Measurements from ENCODE around the gene OR4D9. TPM values are rescaled to one million over a fixed set of nuclear protein-coding genes. Genes with fewer than 3 reads are reported as not detected.
"Not testable (repeated sequence)": the region's sequence is repeated elsewhere in the genome, so short reads cannot be mapped to it uniquely, and the experiment has no call there.

Gene OR4D9
- total RNA-seq (ENCODE audit: insufficient read depth, low replicate concordance): 3.4 TPM

DNA sequence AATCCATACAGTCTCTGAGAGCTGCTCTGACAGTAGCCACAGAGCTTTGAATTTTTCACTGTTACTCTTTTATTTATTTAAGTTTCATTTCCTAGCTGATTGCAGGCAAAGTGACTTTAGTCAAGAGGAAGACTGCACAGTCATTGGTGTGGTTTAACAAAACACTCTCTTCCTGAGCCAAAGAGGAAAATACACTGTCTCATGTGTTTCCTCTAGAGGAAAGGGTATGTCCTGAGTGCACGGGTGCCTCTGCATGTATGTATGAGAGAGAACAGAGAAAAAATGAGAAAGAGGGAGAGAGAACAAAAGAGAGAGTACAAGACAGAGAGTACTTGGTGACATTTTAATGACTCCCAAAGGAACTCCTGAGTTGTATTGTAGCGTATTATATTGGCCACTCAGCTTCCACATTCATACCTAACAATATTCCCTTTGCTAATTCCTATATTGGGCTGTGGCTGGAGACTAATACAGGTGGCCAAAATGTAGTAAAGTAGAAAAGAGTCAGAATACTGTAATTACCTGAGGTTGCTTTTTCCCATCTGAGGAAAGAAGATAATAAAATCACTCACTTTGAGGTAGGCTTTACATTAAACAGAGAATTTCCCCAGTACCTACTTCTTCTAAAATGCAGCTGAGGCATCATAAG, at the start of gene OR4D9:
OR4D9 (plus strand) TSS at position 599 of the 649 bp plus-strand sequence. CDS start 3,374 bp downstream, outside the sequence.
- DNase-seq (ENCODE audit: low spot score): peak; percentile 13

DNA sequence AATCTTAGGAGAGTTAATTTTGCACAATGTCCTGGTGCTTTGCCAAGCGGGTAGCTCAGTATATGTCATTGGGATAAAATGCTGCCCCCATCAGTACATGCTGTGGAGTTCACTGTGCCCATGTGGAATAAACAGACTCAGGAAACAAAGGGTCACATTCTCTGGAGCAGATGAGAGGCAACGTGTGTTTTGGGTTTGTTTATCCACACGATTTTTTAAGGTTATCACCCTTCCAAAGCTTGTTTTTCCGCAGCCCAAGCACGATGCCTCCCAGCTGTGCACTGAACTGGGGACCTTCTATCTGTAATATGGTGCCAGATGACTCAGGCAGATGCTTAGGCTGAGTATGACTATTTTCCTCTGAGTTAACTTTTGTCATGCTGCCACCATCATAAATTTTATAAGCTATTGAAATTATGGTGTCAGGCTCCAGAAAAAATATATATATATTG, 48.1 kb upstream of the OR4D9 start:
- DNase-seq (ENCODE audit: low spot score): peak; percentile 28

DNA sequence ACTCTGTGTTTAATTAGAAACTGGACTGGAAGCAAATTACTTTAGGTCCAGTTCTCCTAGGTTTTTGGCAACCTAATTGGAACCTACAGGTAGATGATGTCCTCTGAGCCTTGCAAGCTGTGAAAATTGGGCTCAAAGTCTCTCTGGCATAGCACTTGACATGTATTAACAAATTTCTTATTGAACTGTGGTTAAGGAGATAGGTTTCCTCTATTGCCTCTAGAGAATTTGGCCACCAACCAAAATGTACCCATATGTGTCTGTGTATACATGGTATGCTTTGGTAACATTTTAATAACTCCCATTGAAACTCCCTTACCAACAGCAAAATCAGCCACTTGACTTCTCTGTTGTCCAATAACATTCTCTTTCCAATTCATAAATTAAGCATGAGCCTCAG, 38.3 kb upstream of the OR4D9 start, which contains the start of gene OR4D10:
OR4D10 (plus strand) TSS at position 301 of the 400 bp plus-strand sequence. CDS start 4,115 bp downstream, outside the sequence.
- no peak for DNase-seq (ENCODE audit: low spot score)

DNA sequence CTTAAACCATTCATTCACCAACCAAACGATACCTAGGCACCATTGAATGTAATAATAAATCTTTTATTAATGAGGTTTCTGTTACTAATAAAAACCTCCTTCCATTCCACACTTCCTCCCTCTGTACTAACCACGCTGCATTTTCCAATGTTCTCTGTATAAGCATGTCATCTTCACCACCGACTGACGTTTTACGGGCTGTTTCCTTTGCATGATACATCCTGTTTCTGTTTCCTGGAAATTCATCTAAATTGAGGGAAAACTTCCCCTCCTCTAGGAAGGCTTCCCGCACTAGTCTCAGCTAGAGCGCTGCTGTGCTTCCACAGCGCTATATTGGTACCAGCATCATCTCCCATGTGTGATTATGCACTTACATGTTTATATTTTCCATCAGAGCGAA, 36.2 kb upstream of the OR4D9 start:
- no peak for DNase-seq (ENCODE audit: low spot score)

DNA sequence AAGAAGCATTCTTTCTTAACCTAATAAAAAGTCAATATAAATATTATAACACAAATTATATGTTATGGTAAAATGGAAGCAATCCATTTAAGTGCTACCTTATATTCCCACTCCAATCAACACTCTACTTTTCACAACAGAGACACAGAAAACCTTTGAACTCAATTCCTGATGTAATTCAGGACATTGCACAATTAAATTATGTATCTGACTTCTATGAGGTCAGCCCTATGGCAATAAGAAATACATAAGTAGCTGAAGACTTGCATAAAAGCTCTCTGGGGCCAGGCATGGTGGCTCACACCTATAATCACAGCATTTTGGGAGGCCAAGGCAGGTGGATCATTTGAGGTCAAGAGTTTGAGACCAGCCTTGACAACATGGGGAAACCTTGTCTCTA, 31.4 kb upstream of the OR4D9 start:
- no peak for DNase-seq (ENCODE audit: low spot score)

DNA sequence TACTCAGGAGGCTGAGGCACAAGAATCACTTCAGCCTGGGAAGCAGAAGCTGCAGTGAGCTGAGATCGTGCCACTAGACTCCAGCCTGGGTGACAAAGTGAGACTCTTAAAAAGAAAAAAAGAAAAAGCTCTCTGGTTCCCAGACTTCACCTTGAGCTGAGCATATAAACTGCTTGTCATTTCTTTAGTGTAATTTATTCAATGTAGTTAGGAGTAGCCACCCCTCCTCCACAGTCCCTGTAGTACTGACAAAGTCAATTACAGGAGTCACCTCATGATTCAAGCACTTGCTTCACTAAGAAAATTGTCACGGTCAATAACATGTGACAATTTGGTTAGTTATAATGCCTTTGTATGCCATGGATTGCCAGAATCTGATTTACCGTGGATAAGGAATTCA, 31.0 kb upstream of the OR4D9 start:
- no peak for DNase-seq (ENCODE audit: low spot score)

DNA sequence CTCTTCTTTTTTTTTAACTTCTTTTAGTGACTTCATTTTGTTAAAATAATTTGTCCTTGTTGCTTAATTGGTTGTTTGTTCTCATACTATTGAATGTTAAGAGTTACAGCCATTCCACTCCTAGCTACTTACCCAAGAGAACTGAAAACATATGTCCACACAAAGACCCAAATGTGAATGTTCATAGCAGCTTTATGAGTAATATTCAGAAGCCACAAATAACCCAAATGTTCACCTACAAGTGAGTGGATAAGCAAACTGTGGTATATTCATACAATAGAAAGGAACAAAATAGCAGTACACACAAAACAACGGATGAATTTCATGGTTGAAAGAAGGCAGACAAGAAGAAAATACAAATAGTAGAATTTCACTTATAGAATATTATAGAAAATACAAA, 9.4 kb upstream of the OR4D9 start:
- no peak for DNase-seq (ENCODE audit: low spot score)

DNA sequence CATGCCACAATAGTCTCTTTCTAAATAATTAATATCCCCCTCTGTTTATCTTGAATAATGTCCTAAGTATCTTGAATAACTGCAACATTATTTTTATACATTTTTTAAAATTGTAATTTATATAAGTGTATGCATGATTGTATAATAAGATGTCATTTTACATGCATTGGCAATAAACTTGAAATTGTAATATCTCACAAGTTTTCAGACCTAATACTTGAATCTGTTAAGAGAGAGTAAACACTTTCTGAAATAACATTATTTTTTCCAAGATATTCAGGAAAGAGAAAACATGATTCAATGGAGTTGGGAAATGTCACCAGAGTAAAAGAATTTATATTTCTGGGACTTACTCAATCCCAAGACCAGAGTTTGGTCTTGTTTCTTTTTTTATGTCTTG, 8.1 kb upstream of the OR4D9 start, which contains the start of gene OR4D11:
OR4D11 (plus strand) TSS at position 301 of the 400 bp plus-strand sequence; CDS start at position 301, 0 bp downstream.
- DNase-seq (ENCODE audit: low spot score): no peak

DNA sequence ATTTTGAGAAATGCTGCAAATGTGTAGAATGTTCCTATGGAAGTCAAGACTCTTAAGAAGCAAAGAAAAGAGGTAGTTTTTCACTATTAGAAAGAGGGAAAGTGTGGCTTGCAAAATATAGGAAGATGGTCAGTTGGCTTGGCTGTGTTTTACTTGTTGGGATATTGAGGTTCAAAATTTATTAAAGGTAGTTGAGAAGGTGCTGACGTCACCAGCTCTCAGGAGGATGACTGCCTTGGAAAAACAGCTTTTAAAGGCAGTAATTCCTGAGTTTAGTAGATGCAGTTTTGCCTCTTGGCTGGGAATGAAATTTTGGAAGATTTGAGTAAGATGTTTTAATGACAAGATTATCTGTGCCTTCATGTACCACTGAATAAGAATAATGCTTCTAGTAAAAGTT, 336 bp downstream of the OR4D9 start:
- no peak for DNase-seq (ENCODE audit: low spot score)

DNA sequence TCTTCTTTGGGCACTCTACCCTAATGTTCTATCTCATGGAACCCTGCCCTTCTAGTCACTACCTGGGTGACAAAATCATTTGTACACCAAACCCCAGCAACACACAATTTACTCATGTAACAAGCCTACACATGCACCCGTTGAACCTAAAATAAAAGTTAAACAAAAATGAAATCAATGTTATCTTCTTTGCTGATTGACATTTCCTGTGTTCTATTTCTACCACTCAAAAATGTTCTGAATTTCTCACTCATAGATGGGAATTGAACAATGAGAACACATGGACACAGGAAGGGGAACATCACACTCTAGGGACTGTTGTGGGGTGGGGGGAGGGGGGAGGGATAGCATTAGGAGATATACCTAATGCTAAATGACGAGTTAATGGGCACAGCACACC, 8.8 kb downstream of the OR4D9 start:
- not testable (repeated sequence) for DNase-seq (ENCODE audit: low spot score)

DNA sequence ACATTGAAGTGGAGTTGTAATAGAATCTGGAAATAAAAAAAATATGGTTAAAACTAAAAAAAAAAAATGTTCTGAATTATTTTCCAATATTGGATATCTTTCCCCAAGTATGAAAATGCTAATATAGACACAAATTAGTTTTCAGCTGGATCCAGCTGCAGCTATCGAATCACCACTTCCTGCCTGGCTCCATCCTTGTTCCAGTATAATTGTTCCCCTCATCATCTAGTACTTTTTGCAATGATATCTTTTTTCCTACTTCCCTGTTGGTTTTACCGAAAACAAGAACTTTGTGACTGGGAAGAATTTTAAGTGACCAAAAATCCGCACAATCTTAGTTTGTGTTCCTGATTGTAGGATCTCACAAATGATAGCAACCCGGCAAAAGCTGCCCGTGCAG, 9.4 kb downstream of the OR4D9 start:
- DNase-seq (ENCODE audit: low spot score): no peak

DNA sequence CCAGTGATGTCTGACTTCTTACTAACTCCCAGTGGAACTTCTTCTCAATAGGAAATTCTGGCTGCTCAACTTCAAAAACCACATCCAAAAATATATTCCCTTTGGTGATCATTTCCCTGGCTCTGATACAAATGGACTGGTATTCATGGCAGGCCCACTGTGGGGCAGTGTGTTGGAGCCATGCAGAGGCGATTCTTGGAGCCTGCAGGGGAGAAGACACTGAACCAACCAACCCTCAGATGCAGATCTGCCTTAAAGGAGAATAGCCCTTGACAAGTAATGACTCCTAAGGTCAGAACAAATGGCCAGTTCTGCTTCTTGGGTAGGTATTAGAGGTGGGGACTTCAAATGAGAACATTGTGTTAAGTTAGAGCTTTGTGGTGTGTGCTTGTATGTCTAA, 12.2 kb downstream of the OR4D9 start:
- no peak for DNase-seq (ENCODE audit: low spot score)

DNA sequence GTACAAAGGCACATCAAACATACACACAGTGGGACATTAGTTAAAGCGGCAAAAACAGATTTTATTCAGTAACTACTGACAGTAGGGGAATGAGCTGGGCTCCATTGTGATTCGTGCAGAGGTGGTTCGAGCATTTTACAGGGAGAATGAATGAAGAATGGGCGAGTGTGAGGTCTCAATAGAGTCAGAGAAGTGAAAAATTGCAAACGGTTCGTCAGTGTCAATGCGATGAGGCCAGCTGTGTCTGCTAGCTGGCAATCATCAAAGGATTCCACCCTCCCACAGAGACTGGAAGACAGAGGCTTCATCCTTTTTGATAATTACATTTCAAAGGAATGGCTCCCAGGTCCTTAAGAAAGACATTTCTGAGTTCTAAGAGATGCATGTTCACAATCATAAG, 17.4 kb downstream of the OR4D9 start:
- no peak for DNase-seq (ENCODE audit: low spot score)

DNA sequence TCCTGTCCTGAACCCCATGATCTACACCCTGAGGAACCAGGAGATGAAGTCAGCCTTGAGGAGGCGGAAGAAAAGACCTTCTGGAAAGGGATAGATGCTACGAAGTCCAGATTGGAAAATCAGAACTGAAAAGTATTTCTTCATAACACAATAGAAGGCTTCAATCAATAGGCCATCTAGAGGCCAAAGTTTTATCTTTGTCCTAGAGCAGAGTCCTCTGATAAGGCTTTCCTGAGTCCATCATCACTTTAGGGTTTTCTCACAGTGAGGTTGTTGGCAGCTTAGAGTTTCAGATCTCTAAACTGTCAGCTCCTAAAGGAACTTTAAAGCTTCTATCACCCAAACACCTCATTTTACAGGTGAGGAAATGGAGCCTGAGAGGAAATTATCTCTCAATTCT, 21.3 kb downstream of the OR4D9 start:
- DNase-seq (ENCODE audit: low spot score): no peak

DNA sequence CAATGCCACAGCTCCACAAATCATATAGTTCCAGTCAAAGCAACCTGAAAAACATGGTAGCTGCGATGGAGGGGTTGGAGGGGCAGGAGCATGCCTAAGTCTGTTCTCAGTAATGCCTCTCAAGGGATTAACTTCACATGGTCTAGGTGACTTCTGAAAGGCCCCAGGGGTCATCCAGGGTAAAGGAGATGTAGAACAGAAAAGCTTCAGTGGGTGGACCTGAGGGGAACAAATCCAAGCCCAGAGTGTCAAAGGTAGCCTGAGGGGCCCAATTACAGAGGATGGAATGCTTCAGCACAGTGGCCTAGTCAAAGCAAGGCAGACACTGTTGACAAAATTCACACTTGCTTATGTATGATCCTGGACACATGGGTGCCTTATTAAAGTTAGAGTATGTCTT, 23.3 kb downstream of the OR4D9 start:
- DNase-seq (ENCODE audit: low spot score): no peak

DNA sequence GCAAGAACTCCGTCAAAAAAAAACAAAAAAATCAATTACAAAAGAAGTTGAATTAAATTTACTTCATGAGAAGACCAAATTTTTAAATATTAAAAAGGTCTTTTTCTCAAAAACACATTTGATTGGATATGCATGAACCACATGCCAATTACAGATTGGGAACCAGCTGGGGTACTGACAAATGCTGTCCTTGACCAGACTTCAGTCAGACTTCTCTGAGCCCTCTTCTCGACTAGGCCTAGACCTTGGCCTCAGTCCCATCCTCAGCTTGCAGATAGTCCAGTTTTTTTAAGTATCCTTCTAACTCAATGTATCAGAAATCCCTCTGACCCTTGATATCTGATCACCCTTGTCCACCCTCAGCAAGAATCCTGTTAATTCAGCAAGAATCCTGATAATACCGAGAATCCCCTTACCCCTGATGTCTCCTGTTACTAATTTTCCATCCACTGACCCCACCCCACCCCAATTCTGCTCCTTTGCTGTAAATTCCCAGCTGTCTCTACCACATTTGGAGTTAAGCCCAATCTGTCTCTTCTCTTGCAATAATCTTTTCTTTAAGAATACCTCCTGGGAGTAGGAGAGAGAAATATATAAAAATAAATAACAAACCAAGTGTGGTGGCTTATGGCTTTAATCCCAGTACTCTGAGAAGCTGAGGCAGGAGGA, 30.9 kb downstream of the OR4D9 start:
- DNase-seq (ENCODE audit: low spot score): no peak

DNA sequence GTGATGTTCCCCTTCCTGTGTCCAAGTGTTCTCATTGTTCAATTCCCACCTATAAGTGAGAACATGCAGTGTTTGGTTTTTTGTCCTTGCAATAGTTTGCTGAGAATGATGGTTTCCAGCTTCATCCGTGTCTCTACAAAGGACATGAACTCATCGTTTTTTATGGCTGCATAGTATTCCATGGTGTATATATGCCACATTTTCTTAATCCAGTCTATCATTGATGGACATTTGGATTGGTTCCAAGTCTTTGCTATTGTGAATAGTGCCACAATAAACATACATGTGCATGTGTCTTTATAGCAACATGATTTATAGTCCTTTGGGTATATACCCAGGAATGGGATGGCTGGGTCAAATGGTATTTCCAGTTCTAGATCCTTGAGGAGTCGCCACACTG, 32.4 kb downstream of the OR4D9 start:
- DNase-seq (ENCODE audit: low spot score): not testable (repeated sequence)

DNA sequence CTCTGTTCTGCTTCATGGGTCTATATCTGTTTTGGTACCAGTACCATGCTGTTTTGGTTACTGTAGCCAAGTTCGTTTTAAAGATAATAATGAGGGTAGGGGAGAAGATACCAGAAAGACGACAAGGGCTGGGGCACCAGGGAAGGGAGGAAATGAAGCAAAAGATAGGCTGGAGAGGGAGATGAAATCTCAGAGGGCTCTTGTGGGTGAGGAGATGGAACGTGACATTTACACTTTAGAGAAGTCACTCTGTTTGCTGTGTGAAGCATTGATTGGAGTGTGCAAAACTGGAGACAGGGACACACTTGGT, 33.5 kb downstream of the OR4D9 start:
- no peak for DNase-seq (ENCODE audit: low spot score)

DNA sequence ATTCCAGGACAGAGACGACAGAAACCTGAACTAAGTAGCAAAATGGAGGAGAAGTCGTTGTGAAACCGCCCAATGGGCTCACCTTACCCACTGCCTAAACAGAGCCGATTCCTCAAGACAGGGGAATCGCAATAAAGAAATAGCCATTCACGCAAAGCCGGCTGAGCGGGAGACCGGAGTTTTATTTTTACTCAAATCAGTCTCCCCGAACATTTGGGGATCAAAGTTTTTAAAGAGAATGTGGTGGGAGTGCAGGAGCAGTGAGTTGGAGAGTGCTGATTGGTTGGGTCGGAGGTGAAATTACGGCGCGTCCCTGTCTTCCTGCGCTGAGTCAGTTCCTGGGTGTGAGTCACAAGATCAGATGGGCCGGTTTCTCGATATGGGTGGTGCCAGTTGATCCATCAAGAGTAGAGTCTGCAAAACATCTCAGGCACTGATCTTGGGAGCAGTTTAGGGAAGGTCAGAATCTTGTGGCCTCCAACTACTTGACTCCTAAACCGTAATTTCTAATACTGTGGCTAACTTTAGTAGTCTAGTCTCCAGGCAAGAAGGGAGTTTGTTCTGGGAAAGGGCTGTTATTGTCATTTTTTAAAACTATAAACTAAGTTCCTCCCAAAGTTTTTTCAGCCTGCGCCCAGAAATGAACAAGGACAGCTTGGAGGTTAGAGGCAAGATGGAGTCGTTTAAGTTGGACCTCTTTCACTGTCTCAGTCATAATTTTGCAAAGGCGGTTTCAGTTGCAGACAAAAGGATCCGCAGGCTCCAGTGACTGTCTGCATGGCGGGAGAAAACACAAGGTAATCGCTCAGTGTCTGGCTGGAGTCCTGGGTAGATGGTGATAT, 34.1 kb downstream of the OR4D9 start:
- DNase-seq (ENCODE audit: low spot score): no peak

DNA sequence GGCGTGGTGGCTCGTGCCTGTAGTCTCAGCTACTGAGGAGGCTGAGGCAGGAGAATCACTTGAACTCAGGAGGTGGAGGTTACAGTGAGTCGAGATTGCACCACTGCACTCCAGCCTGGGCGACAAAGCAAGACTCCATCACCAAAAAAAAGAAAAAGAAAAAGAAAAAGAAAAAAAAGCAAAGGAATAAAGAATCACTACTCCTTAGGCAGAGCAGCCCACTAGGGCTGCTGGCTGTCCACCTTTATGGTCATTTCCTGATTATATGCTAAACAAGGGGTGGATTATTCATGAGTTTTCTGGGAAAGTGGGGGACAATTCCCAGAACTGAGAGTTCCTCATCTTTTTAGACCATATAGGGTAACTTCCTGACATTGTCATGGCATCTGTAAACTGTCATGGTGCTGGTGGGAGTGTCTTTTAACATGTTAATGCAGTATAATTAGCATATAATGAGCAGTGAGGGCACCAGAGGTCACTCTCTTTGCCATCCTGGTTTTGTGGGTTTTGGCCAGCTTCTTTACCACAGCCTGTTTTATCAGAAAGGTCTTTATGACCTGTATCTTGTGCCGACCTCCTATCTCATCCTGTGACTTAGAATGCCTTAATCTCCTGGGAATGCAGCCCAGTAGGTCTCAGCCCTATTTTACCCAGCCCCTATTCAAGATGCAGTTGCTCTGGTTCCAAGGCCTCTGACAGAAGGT, 36.4 kb downstream of the OR4D9 start:
- peak; percentile 76 for DNase-seq (ENCODE audit: low spot score)

DNA sequence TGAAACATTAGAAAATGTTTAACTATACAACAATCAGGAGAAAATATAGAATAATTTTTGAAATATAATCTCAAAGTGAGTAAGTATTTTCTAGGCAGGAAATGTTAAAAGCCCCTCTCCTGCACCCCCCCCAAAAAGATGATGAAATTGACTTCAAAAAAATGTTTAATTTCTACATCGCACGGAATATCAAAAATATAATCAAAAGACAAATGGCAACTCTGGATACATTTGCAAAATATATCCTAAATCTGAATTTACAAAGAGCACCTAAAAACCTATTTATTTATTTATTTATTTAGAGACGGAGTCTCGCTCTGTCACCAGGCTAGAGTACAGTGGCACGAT, 36.9 kb downstream of the OR4D9 start:
- DNase-seq (ENCODE audit: low spot score): no peak

DNA sequence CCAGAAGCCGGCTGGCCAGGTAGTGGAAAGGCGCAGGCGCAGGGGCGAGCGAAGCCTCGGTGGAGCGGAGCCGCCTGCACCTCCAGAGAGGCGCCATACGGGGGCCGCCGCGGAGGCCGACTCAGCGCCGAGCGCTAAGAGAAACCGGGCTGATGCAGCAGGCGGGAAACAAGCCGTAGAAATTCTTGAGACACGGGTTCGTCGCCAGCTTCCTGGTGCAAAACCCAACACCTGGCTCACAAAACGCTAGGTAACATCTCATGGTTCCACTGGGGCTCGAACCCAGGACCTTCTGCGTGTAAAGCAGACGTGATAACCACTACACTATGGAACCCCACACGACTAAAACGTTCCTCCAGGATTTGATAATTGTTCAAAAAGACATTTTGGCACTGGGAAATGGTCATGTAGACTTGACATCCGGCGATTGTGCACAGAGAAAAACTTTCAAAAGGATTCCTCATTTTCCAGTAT, 39.1 kb downstream of the OR4D9 start:
- peak; percentile 93 for DNase-seq (ENCODE audit: low spot score)

All from umbilical cord (tissue), 2 donors.